OCI-LY1 (cell line): ENCODE measurements around the gene XKR7.

Source experiments
- CTCF ChIP-seq: fragments of 200-600 bp; sonication (generic), shearing (Covaris generic); IDR thresholded peaks from 2 replicates; pipeline ENCODE4 v1.5.1; 2017; ENCODE audit warnings: mild to moderate bottlenecking, antibody characterized with exemption, low read length, moderate library complexity, mixed read lengths
- EZH2 ChIP-seq: fragments of 200-600 bp; sonication (generic), shearing (Covaris generic); IDR thresholded peaks from 2 replicates; pipeline ENCODE4 v1.8.0; 2017; ENCODE audit warnings: borderline replicate concordance, mixed run types, mild to moderate bottlenecking, antibody characterized with exemption, low read length, moderate library complexity, mixed read lengths

GRCh38 chr20:32017711-32018251 is 49.8 kb downstream of the XKR7 start:
- 0 out of 2 replicates have a peak, but pooled peaks have one; percentile 28 for TF ChIP-seq CTCF
- TF ChIP-seq EZH2: no peak
